SK-N-MC (cell line): ENCODE results near the gene NCMAP.

Experiments used
- DNase-seq: peaks from one replicate; pipeline ENCODE4 v3.0.0-alpha.2; 2011; ENCODE audit warnings: low read depth, low spot score
- H3K27ac ChIP-seq: fragments of 200-600 bp; sonication (generic); 2 replicates; pipeline ENCODE4 v1.5.1; 2016; ENCODE audit warnings: mixed run types
- H3K36me3 ChIP-seq: fragments of 200-600 bp; sonication (generic); 2 replicates; pipeline ENCODE4 v1.6.1; 2017; ENCODE audit warnings: antibody characterized with exemption, low read length, mixed read lengths; ENCODE audit not compliant: insufficient read depth
- H3K4me3 ChIP-seq: fragments of 200-600 bp; sonication (generic); 2 replicates; pipeline ENCODE4 v1.5.1; 2016
- H3K9ac ChIP-seq: fragments of 200-600 bp; sonication (generic); 2 replicates; pipeline ENCODE4 v1.8.0; 2017; ENCODE audit warnings: mixed run types, mixed read lengths; ENCODE audit not compliant: insufficient read length
- H3K9me3 ChIP-seq: fragments of 200-600 bp; sonication (generic); 2 replicates; pipeline ENCODE4 v1.6.1; 2017; ENCODE audit warnings: low read depth, mild to moderate bottlenecking, antibody characterized with exemption, low read length, moderate library complexity, mixed read lengths
- EZH2 ChIP-seq: fragments of 200-600 bp; sonication (generic); IDR thresholded peaks from one replicate; pipeline ENCODE4 v1.6.1; 2017; ENCODE audit warnings: antibody characterized with exemption
- FOXP2 ChIP-seq: optimal IDR thresholded peaks from 2 replicates; pipeline ENCODE3; 2011; ENCODE audit warnings: mild to moderate bottlenecking, moderate library complexity; ENCODE audit not compliant: insufficient read depth; ENCODE audit errors: extremely low read length, control extremely low read depth
- POLR2AphosphoS5 ChIP-seq: IDR thresholded peaks from 2 replicates; pipeline ENCODE4 v1.6.1; 2012; ENCODE audit warnings: mild to moderate bottlenecking, low read depth, low read length, borderline replicate concordance

NCMAP gene

DNA sequence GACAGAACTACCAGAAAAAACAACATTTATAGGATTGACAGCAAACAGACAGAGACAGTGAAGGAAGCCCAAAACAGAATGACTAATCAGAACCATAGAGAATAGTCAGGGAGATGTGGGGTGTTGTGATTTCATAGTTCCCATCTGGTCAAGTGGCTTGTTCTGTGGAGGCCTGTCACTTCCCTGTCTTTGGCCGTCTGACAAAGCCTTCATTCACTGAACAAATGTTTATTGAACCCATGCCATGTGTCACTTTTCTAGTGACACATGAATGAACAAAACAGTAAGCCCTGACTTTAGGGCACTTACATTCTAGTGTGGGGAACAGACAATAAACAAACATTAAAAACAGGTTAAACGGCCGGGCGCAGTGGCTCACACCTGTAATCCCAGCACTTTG, 84.0 kb downstream of the NCMAP start:
- TF ChIP-seq EZH2: no peak
- TF ChIP-seq FOXP2: no peak
- TF ChIP-seq POLR2AphosphoS5: no peak
- H3K9me3 ChIP-seq: no peaks in the 10 kb centered on the region
- no peak overlapping the region for H3K27ac ChIP-seq
- 0 out of 2 replicates have a peak, but pooled peaks cover under 1% of the 10 kb centered on the region for H3K36me3 ChIP-seq
- no peak overlapping the region for H3K9ac ChIP-seq
- H3K4me3 ChIP-seq: no peak overlapping the region
- DNase-seq: no peak

DNA sequence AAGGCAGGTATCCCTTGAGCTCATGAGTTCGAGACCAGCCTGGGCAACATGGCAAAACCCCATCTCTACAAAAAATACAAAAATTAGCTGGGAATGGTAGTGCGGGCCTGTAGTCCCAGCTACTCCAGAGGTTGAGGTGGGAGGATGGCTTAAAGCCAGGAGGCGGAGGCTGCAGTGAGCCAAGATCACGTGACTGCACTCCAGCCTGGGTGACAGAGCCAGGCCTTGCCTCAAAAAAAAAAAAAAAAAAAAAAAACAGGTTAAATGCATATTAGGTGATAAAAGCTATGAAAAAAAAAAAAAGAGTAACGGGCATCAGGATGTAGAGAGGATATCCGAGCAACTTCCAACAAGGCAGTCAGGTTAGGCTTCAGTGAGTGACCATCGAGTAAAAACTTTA, 84.4 kb downstream of the NCMAP start:
- TF ChIP-seq POLR2AphosphoS5 (no peak), FOXP2 (no peak), EZH2 (no peak)
- Histone ChIP-seq H3K9ac (no peak overlapping the region), H3K27ac (no peak overlapping the region), H3K4me3 (no peak overlapping the region), H3K36me3 (peaks cover 5% of the 10 kb centered on the region), H3K9me3 (no peaks in the 10 kb centered on the region)
- no peak for DNase-seq

DNA sequence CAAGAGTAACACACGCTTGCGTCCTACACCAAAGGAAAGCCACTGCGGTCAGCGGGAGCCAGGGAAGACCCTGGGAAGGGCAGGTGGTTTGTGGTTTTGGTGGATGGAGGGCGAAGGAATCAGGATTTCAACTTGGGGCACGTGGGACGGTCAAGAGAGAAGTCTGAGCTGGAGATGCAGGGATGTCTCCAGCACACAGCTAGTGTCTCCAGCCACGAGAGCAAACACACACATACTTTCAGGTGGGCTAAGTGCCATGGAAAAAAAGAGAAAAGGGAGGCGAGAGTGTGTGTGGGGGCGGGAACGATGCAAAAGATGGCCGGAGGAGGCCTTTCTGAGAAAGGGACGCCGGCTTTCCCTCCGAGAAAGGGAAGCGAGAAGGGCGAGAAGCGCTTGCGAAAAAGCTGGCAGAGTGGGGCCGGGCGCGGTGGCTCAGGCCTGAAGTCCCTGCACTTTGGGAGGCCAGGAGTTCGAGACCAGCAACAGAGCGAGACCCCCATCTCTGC, 85.8 kb downstream of the NCMAP start:
- H3K27ac ChIP-seq: 0 out of 2 replicates have a peak overlapping the region, but pooled peaks have one; percentile 28
- peak overlapping the region; percentile 96 for H3K4me3 ChIP-seq
- DNase-seq: no peak
- H3K9ac ChIP-seq: peak overlapping the region; percentile 98
- no peak for TF ChIP-seq POLR2AphosphoS5
- no peak for TF ChIP-seq FOXP2
- no peak for TF ChIP-seq EZH2
- H3K9me3 ChIP-seq: no peaks in the 10 kb centered on the region
- peaks cover 19% of the 10 kb centered on the region for H3K36me3 ChIP-seq

DNA sequence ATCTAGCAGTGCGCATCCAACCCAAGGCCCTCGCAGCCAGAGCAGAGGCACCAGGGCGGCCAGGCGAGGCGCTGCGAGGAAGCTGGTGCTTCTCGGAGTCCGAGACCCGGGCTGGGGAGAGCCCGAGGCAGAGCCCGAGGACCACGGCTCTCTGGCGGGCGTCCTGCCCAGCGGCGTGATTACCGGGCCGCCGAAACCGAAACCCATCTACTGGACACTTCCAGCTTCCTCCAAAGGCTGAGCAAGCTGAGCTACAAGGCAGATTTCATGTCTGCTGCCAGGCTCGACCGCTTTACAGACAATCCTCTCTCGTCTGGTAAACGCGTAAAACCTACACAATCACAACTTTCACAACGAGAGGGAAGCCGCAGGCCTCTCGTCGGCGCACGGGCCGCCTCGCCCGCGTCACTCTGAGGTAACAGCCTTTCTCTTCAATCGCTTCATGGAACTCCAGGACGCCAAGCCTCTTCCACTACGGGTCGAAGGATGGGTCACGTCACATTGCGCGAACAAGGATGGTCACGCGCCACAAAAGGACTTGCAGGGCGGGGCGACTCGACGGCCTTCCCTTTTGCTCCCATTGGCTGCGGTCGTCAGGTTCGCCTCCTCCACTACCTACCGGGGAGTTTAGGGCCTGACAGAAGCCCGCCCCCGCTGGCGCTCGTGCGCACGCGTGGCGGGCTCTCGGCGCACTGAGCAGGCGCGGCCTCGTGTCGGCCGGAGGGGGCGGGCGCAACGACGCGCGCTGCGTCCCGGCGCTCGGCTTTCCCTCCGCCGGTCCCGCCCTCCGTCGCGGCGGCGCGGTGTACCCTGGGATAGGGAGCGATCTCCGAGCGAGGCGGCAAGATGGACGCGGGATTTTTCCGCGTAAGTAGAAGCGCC, 86.8 kb downstream of the NCMAP start, which contains the start of gene SRRM1:
Gene SRRM1, plus strand, starts transcription at position 822 of the 882 bp plus-strand sequence. Its CDS starts 25 bp downstream, at position 847.
- Histone ChIP-seq H3K9me3 (no peaks in the 10 kb centered on the region), H3K36me3 (peaks cover 29% of the 10 kb centered on the region), H3K4me3 (peak within 1 kb of the TSS; percentile 96), H3K9ac (peak within 1 kb of the TSS; percentile 98), H3K27ac (peak within 1 kb of the TSS; percentile 95)
- TF ChIP-seq FOXP2: no peak
- peak; percentile 98 for TF ChIP-seq POLR2AphosphoS5
- DNase-seq: peak; percentile 97

DNA sequence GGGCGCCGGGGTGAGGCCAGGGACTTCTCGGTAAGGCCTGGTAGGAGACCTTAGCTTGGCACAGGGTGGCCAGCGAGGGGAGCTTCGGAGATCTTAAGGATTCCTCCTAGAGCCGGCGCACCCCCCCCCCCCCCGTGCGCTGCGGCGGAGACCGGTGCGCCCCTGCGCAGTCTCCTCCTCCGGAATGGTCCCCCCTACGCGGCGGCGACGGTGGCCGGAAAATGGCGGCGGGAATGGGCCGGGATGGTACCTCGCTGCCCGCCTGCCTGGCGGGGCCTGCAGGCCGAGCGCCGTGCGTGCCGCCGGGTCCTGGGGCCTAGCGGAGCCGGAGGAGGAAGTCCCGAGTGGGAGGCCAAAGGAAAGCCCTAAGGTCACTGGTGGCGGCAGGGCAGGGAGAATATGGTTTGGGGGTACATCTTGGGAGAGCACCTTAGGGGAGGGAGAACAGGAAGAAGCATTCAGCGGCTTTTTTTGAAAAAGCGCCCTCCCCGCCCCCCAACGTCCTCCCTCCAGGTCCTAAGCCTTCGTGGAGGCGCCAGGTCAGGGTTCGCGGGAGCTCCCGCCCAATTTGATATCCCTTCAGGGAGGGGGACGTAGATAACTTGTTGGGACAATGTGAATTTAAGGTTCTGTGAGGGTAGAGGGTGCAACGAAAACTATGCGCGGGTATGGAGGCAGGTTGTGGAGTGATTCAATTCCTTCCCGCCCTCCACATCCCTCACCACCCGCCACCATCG, 87.6 kb downstream of the NCMAP start:
- no peak for DNase-seq

DNA sequence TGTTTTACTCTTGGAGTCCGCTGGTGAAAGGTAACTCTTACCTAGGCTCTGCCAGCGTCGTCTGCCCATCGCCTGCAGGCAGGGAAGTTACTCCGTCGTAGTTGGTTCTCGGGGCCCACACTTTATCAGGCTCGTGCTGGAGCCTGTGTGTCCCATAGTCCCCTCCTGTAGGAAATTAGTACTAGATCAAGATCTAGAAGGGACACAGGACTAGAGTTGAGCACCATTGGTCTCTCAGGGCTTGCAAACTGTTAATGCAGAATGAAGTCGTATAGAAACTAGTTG, 88.2 kb downstream of the NCMAP start:
- no peaks in the 10 kb centered on the region for H3K9me3 ChIP-seq
- peak overlapping the region; percentile 98 for H3K9ac ChIP-seq
- peak overlapping the region; percentile 84 for H3K27ac ChIP-seq
- TF ChIP-seq EZH2 (no peak), POLR2AphosphoS5 (no peak), FOXP2 (no peak)
- DNase-seq: no peak
- H3K36me3 ChIP-seq: peaks cover 42% of the 10 kb centered on the region
- peak overlapping the region; percentile 96 for H3K4me3 ChIP-seq

More for the DNA sequence above, 87.6 kb downstream of the NCMAP start:
- Histone ChIP-seq H3K4me3 (peak overlapping the region; percentile 96), H3K36me3 (peaks cover 37% of the 10 kb centered on the region), H3K9me3 (no peaks in the 10 kb centered on the region), H3K27ac (peak overlapping the region; percentile 84), H3K9ac (peak overlapping the region; percentile 98)
- no peak for TF ChIP-seq EZH2
- TF ChIP-seq FOXP2: no peak
- 0 out of 2 replicates have a peak, but pooled peaks have one; percentile 2 for TF ChIP-seq POLR2AphosphoS5

DNA sequence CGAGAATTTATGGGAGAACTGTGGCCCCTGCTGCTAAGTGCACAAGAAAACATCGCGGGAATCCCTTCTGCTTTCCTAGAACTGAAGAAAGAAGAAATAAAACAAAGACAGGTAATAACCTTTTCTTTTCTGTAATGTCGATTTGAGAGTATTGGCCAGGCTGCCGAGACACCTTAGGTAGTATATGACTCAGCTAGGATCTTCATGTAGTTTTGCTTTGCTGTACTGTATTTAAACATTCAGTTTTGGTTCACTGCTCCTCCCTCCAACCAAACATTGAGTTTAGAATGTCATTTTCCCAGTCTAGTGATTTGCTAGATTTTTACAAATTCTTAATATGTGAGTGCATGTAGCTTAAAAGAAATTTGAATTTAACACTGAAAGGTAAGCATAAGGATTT, 93.0 kb downstream of the NCMAP start:
- no peak overlapping the region for H3K9ac ChIP-seq
- no peak for TF ChIP-seq FOXP2
- H3K27ac ChIP-seq: no peak overlapping the region
- no peak for DNase-seq
- H3K36me3 ChIP-seq: peaks cover 86% of the 10 kb centered on the region
- H3K4me3 ChIP-seq: no peak overlapping the region
- H3K9me3 ChIP-seq: no peaks in the 10 kb centered on the region

DNA sequence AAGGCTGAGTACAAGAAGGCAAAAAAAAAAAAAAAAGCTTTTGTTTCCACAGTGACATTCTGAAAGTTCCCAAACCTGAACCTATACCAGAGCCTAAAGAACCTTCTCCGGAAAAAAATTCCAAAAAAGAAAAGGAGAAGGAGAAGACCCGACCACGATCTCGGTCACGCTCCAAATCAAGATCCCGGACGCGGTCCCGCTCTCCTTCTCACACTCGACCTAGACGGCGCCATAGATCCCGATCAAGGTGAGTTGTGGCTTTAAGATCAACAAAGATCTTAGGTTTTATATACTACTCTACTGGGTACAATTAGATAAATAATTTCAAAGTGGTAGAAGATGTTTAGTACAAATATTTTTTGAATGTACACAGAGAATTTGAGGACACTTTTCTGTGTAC, 96.5 kb downstream of the NCMAP start:
- 0 out of 2 replicates have a peak overlapping the region, but pooled peaks have one; percentile 15 for H3K27ac ChIP-seq
- no peak for TF ChIP-seq FOXP2
- no peak for TF ChIP-seq EZH2
- no peak for TF ChIP-seq POLR2AphosphoS5
- peaks cover 94% of the 10 kb centered on the region for H3K36me3 ChIP-seq
- H3K9ac ChIP-seq: no peak overlapping the region
- no peak overlapping the region for H3K4me3 ChIP-seq
- no peak for DNase-seq
- H3K9me3 ChIP-seq: no peaks in the 10 kb centered on the region

DNA sequence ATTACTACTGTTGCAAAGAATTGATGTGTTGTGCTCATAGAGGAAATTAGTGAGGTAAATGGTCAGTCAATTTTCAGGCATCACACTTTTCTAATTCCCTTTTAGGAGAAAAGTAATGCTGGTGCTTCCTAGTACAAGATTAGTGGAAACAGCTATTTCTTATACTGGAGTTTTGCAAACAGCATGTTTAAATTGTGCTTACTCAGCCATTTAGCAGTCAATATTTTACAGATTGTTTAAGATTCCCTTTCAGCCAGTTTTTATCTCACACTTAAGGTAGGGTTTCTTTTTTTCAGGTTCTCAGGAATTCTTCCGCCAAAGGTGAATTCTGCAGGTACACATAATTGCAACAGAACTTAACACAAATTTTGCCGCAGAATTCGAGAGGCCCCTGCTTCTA, 98.1 kb downstream of the NCMAP start:
- Histone ChIP-seq H3K36me3 (peaks cover 94% of the 10 kb centered on the region), H3K9ac (no peak overlapping the region), H3K4me3 (no peak overlapping the region), H3K9me3 (no peaks in the 10 kb centered on the region), H3K27ac (peak overlapping the region; percentile 17; the same call in 1 of the 2 replicates)
- DNase-seq: no peak
- TF ChIP-seq FOXP2 (no peak), EZH2 (no peak)
